Ishikawa (cell line): Measurements from ENCODE around the gene MGAT1.

ENCODE experiments used
- CREB1 ChIP-seq: IDR thresholded peaks from 2 replicates; pipeline ENCODE4 v1.6.1; 2012; ENCODE audit warnings: low read depth
- EGR1 ChIP-seq: IDR thresholded peaks from 2 replicates; pipeline ENCODE4 v1.6.1; 2012
- EP300 ChIP-seq: IDR thresholded peaks from 2 replicates; pipeline ENCODE4 v1.6.1; 2012; ENCODE audit warnings: borderline replicate concordance
- FOXM1 ChIP-seq: IDR thresholded peaks from 2 replicates; pipeline ENCODE4 v1.6.1; 2012; ENCODE audit warnings: low read depth, borderline replicate concordance
- MAX ChIP-seq: IDR thresholded peaks from 2 replicates; pipeline ENCODE4 v1.6.1; 2012
- RAD21 ChIP-seq: IDR thresholded peaks from 2 replicates; pipeline ENCODE4 v1.6.1; 2012; ENCODE audit warnings: low read depth
- REST ChIP-seq: IDR thresholded peaks from 2 replicates; pipeline ENCODE4 v1.6.1; 2012; ENCODE audit warnings: low read depth, mild to moderate bottlenecking
- TAF1 ChIP-seq: IDR thresholded peaks from 2 replicates; pipeline ENCODE4 v1.6.1; 2012; ENCODE audit warnings: low read depth, mild to moderate bottlenecking
- TCF12 ChIP-seq: IDR thresholded peaks from 2 replicates; pipeline ENCODE4 v1.6.1; 2012; ENCODE audit warnings: low read depth
- TEAD4 ChIP-seq: IDR thresholded peaks from 2 replicates; pipeline ENCODE4 v1.6.1; 2012
- USF1 ChIP-seq: IDR thresholded peaks from 2 replicates; pipeline ENCODE4 v1.6.1; 2012
- YY1 ChIP-seq: IDR thresholded peaks from 2 replicates; pipeline ENCODE4 v1.6.1; 2012; ENCODE audit warnings: low read depth
- ZBTB7A ChIP-seq: IDR thresholded peaks from 2 replicates; pipeline ENCODE4 v1.6.1; 2012; ENCODE audit warnings: low read depth

The MGAT1 gene

GRCh38 chr5:180810210-180810958 lies 7.8 kb upstream of the MGAT1 start:
- TF ChIP-seq EP300: peak; percentile 25; the same call in 1 of the 2 replicates
- no peak for TF ChIP-seq CREB1
- no peak for TF ChIP-seq REST
- TF ChIP-seq MAX: peak; percentile 73
- 0 out of 2 replicates have a peak, but pooled peaks have one; percentile 3 for TF ChIP-seq EGR1
- TF ChIP-seq TAF1: peak; percentile 65
- no peak for TF ChIP-seq ZBTB7A
- 0 out of 2 replicates have a peak, but pooled peaks have one; percentile 9 for TF ChIP-seq YY1
- TF ChIP-seq TCF12: no peak; the same call in 1 of the 2 replicates
- no peak for TF ChIP-seq TEAD4
- TF ChIP-seq USF1: no peak
- no peak for TF ChIP-seq FOXM1

- TF ChIP-seq REST: no peak
- no peak for TF ChIP-seq TCF12
- TF ChIP-seq TEAD4: peak; percentile 51; the same call in 1 of the 2 replicates
- TF ChIP-seq ZBTB7A: peak; percentile 77
- TF ChIP-seq MAX: peak; percentile 18; the same call in 1 of the 2 replicates
- TF ChIP-seq FOXM1: no peak
- TF ChIP-seq USF1: peak; percentile 81
These were observed 7.0 kb upstream of the MGAT1 start for GRCh38 chr5:180809403-180810209.

GRCh38 chr5:180808461-180809000 lies 5.9 kb upstream of the MGAT1 start:
- TF ChIP-seq MAX (no peak), EGR1 (no peak), EP300 (no peak), CREB1 (no peak), USF1 (no peak), RAD21 (no peak), REST (no peak)
